Left lung (tissue), 10 donors: ENCODE results near the gene USP35. TPM values are rescaled to one million over a fixed set of nuclear protein-coding genes. Genes with fewer than 3 reads are reported as not detected.
A peak's percentile ranks its signal among the peaks of the same experiment; 100 is the strongest.

Source experiments
- ATAC-seq: fragments of 200-7000 bp; cut with Tn5 transposase; one replicate; pipeline ENCODE4 v1.9.1; 2020; ENCODE audit warnings: moderate library complexity
- DNase-seq, 4 donors: peaks; one replicate each; pipeline ENCODE4 v3.0.0-alpha.2; 2013 to 2020
- H3K27ac ChIP-seq, 2 donors: fragments of 200-600 bp; sonication (generic) in 1 of 2; one replicate each; pipeline versions ENCODE4 v1.5.0 to v1.8.0; 2020 to 2021
- H3K27me3 ChIP-seq, 2 donors: fragments of 200-600 bp; sonication (generic) in 1 of 2; one replicate each; pipeline versions ENCODE4 v1.5.0 to v1.8.0; 2020 to 2021
- H3K36me3 ChIP-seq, 2 donors: fragments of 200-600 bp; sonication (generic) in 1 of 2; one replicate each; pipeline versions ENCODE4 v1.5.0 to v1.8.0; 2020 to 2021
- H3K4me1 ChIP-seq, 2 donors: fragments of 200-600 bp; one replicate each; pipeline ENCODE4 v1.8.0; 2021
- H3K4me3 ChIP-seq, 2 donors: fragments of 200-600 bp; sonication (generic) in 1 of 2; one replicate each; pipeline versions ENCODE4 v1.5.0 to v1.8.0; 2020 to 2021; ENCODE audit warnings: mild to moderate bottlenecking in 1 of 2
- H3K9me3 ChIP-seq, 2 donors: fragments of 200-600 bp; sonication (generic) in 1 of 2; one replicate each; pipeline versions ENCODE4 v1.5.0 to v1.8.0; 2020 to 2021
- intact Hi-C, 2 donors: fragments of 100-400 bp; cut with DNase I; formaldehyde crosslinking; loops; one replicate each; pipeline versions ENCODE4 v1.11.2 to v1.14.2; 2022
- polyA plus RNA-seq, 6 donors: library from polyadenylated mRNA; unstranded; fragments of 120-200 nt; gene quantifications; one replicate each; pipeline ENCODE4 v1.2.1, GENCODE V29; 2013; ENCODE audit not compliant: insufficient read length in 6 of 6
- total RNA-seq, 2 donors: library from RNA; stranded (reverse); fragmentation: NEBNext Ultra II Directional; extraction: Animal tissue kit (Norgen Biotek cat#: 25700); gene quantifications; one replicate each; pipeline ENCODE4 v1.2.1, GENCODE V29; 2021
- TF ChIP-seq, protein P1 (sequence below), 2 donors: fragments of 200-600 bp; sonication (generic) in 1 of 2; IDR thresholded peaks; one replicate each; pipeline versions ENCODE4 v1.5.0 to v1.8.0; 2021; ENCODE audit warnings: antibody characterized with exemption in 2 of 2
- donor health status: DM: no; HTN: yes; CAD: no.
- donor health status: DM: no; HTN: no; CAD: no.

The USP35 gene
- total and polyA plus RNA-seq, 8 donors, result 5.8 to 8.2 (median 6.9) TPM

DNA sequence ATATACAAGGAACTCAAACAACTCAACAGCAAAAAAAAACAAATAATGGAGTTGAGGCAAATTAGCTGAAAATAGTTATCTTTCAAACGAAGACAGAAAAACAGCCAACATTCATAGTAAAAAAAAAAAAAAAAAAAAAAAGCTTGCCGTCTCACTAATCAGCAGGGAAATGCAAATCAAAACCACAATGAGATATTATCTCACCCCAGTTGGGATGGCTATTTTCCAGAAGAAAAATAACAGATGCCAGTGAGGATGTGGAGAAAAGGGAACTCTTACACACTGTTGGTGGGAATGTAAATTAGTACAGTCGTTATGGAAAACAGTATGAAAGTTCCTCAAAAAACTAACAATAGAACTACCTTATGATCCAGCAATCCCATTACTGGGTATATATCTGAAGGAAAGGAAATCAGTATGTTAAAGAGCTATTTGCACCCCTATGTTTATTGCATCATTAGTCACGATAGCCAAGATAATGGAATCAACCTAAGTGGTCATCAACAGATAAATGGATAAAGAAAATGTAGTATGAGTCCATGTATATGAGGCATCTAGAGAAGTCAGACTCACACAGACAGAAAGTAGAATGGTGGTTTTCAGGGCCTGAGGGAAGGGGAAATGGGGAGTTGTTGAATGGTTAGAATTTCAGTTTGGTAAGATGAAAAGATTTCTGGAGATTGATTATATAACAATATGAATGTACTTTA, 56.0 kb downstream of the USP35 start:
- intact Hi-C loops, result no loop called here
- Histone ChIP-seq H3K4me3 (no peak overlapping the region), H3K9me3 (peaks cover 0 to 7% of the 10 kb centered on the region in 2 donors), H3K36me3 (peaks cover 0 to 18% of the 10 kb centered on the region in 2 donors), H3K27me3 (no peaks in the 10 kb centered on the region), H3K27ac (peak overlapping the region in 1 of 2 donors; percentile 25), H3K4me1 (peaks cover 0 to 11% of the 10 kb centered on the region in 2 donors)
- ATAC-seq, result no peak
- no peak for DNase-seq
- TF ChIP-seq, protein P1, sequence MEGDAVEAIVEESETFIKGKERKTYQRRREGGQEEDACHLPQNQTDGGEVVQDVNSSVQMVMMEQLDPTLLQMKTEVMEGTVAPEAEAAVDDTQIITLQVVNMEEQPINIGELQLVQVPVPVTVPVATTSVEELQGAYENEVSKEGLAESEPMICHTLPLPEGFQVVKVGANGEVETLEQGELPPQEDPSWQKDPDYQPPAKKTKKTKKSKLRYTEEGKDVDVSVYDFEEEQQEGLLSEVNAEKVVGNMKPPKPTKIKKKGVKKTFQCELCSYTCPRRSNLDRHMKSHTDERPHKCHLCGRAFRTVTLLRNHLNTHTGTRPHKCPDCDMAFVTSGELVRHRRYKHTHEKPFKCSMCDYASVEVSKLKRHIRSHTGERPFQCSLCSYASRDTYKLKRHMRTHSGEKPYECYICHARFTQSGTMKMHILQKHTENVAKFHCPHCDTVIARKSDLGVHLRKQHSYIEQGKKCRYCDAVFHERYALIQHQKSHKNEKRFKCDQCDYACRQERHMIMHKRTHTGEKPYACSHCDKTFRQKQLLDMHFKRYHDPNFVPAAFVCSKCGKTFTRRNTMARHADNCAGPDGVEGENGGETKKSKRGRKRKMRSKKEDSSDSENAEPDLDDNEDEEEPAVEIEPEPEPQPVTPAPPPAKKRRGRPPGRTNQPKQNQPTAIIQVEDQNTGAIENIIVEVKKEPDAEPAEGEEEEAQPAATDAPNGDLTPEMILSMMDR (IDR thresholded peaks at IDR 0.05), result no peak

DNA sequence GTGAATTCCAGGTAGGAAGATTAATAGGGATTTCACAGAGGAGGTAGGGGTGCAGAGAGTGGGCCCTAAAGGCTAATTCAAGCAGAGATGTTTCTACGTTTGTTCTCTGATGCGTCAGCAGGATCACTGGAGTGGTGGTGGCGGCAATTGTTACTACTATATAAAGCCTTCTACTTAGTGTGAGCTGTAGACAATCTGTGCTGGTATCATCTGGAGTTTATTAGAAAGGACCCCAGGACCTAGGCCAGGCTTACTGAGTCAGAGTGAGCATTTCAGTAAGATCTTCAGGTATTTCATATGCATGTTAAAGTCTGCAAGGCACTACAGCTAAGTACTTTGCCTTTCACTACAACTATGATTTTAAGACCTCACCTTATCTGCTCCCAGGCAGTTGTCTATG, 59.5 kb downstream of the USP35 start:
- DNase-seq (no peak), ATAC-seq (no peak)
- intact Hi-C loops, result no loop called here
- H3K4me3 ChIP-seq, result no peak overlapping the region
- H3K36me3 ChIP-seq, result peaks cover 0 to 25% of the 10 kb centered on the region in 2 donors
- peaks cover 10 to 27% of the 10 kb centered on the region in 2 donors for H3K4me1 ChIP-seq
- H3K9me3 ChIP-seq, result no peaks in the 10 kb centered on the region
- TF ChIP-seq, protein P1 (IDR thresholded peaks at IDR 0.05), result no peak
- no peaks in the 10 kb centered on the region for H3K27me3 ChIP-seq
- H3K27ac ChIP-seq, result no peak overlapping the region

DNA sequence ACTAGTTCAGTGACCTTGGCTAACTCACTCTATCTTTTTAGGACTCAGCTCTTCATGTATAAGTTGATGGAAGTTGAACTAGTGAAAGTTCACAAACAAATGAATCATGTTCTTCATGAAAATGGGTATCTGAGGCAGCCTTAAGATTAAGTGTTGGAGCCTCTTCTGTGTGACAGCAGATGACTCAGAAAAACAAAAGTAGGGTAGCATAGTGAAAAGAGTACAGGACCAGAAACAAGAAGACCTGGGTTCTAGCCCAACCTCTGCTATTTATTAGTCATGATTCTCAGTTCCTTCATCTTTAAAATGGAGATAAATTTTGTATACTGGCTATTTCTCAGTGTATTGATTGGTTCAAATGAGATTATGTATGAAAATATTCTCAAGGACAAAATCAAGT, 60.2 kb downstream of the USP35 start:
- H3K27ac ChIP-seq, result no peak overlapping the region
- H3K4me1 ChIP-seq, result peaks cover 10 to 27% of the 10 kb centered on the region in 2 donors
- ATAC-seq (no peak), DNase-seq (no peak)
- no peaks in the 10 kb centered on the region for H3K27me3 ChIP-seq
- intact Hi-C loops, result no loop called here
- H3K9me3 ChIP-seq, result no peaks in the 10 kb centered on the region
- H3K4me3 ChIP-seq, result no peak overlapping the region
- peaks cover 0 to 25% of the 10 kb centered on the region in 2 donors for H3K36me3 ChIP-seq
- TF ChIP-seq, protein P1 (IDR thresholded peaks at IDR 0.05), result no peak

DNA sequence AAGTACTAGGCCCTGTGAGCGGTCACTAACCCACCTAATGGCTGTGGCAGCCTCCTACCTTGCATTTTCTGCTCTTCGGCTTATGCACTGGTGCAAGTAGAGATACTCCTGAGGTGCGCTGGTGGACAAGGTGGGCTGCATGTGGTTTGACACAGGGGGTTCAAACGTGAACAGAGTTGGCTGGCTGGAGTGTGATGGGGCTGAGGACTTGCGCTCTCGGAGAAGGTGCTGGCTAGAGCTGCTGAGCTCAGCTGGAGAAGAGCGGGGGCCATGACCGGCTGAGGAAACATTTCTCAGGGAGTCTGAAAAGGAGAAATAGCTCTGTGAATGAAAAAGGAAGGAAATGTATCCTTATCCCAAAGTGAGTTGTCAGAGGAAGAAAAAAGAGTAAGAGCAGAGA, 61.4 kb downstream of the USP35 start:
- Histone ChIP-seq H3K4me3 (no peak overlapping the region), H3K36me3 (peaks cover 0 to 25% of the 10 kb centered on the region in 2 donors), H3K9me3 (no peaks in the 10 kb centered on the region), H3K27me3 (no peaks in the 10 kb centered on the region), H3K27ac (no peak overlapping the region), H3K4me1 (peaks cover 10 to 17% of the 10 kb centered on the region in 2 donors)
- DNase-seq, result no peak
- intact Hi-C loops, result no loop called here
- ATAC-seq, result no peak
- TF ChIP-seq, protein P1 (IDR thresholded peaks at IDR 0.05), result no peak

DNA sequence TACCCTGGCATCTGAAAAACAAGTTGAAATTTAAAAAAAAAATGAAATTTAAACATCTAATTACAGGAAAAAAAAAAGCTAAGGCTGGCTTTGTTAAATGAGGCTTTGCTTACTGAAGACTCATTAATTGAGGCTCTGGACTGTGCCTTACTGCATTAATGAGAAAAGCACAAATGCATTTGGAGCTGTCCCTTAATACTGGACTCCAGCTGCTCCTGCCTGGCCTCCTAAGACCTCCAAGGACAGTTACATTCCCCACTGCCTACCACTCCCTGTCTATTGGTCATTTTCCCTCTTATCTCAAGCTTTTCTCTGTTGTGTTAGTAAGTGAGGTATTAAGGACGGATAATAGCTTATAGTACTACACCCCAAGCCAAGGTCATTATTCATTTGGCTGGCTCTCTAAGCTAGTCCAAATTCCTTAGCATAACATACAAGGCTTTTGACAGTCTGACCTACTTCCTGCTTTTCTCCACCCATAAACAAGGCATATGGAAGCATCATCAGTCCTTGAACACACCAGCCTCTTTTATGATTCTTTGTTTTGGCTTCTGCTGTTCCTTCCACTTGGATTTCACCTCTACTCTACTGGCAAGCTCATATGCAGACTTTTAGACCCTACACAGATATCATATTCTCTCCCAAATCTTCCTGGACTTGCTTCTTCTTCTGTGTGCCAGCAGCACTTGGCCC, 62.5 kb downstream of the USP35 start:
- peaks cover 12 to 16% of the 10 kb centered on the region in 2 donors for H3K4me1 ChIP-seq
- TF ChIP-seq, protein P1 (IDR thresholded peaks at IDR 0.05), result no peak
- peak overlapping the region; percentile 10 to 35 for H3K27ac ChIP-seq
- peaks cover 0 to 22% of the 10 kb centered on the region in 2 donors for H3K36me3 ChIP-seq
- H3K9me3 ChIP-seq, result no peaks in the 10 kb centered on the region
- ATAC-seq (peak; percentile 62), DNase-seq (peak in 1 of 4 donors; percentile 28)
- intact Hi-C loops, result no loop called here
- H3K4me3 ChIP-seq, result no peak overlapping the region
- H3K27me3 ChIP-seq, result no peaks in the 10 kb centered on the region
